Measurements from ENCODE around the gene C16orf74. TPM values are rescaled to one million over a fixed set of nuclear protein-coding genes. Genes with fewer than 3 reads are reported as not detected.

Gene C16orf74
- total RNA-seq = 2.2 and 9.8 TPM in 2 replicates

- DNase-seq (ENCODE audit: low read depth in 2 of 2) = peak; percentile 59 to 63
Measured at GRCh38 chr16:85750827-85751697, at the start of gene C16orf74. C16orf74 (minus strand) TSS chr16:85751096; CDS start chr16:85735217, 15,879 bp downstream.

- DNase-seq (ENCODE audit: low read depth in 2 of 2) = peak in 1 of 2 donors; percentile 40
Measured at GRCh38 chr16:85800321-85800669, 49.4 kb upstream of the C16orf74 start.

- peak; percentile 93 to 96 for DNase-seq (ENCODE audit: low read depth in 2 of 2)
Measured at GRCh38 chr16:85799497-85800320, 48.8 kb upstream of the C16orf74 start, which contains the start of the genes COX4I1 and EMC8. COX4I1 (plus strand) TSS chr16:85799695; CDS start chr16:85801206, 1,511 bp downstream. EMC8 (minus strand) TSS chr16:85799544; CDS start chr16:85799295, 249 bp downstream.

GRCh38 chr16:85798901-85799496 lies 48.1 kb upstream of the C16orf74 start:
- DNase-seq (ENCODE audit: low read depth in 2 of 2) = peak; percentile 34 to 48

- DNase-seq (ENCODE audit: low read depth in 2 of 2) = peak in 1 of 2 donors; percentile 19
Measured at GRCh38 chr16:85798283-85798776, 47.4 kb upstream of the C16orf74 start.

- DNase-seq (ENCODE audit: low read depth in 2 of 2) = no peak
Measured at GRCh38 chr16:85796599-85796998, 45.7 kb upstream of the C16orf74 start.

GRCh38 chr16:85796152-85796551 lies 45.3 kb upstream of the C16orf74 start:
- DNase-seq (ENCODE audit: low read depth in 2 of 2) = no peak

- no peak for DNase-seq (ENCODE audit: low read depth in 2 of 2)
Measured at GRCh38 chr16:85794696-85795095, 43.8 kb upstream of the C16orf74 start.

- no peak for DNase-seq (ENCODE audit: low read depth in 2 of 2)
Measured at GRCh38 chr16:85793662-85794298, 42.9 kb upstream of the C16orf74 start.

- DNase-seq (ENCODE audit: low read depth in 2 of 2) = peak; percentile 9 to 42
Measured at GRCh38 chr16:85789773-85790172, 38.9 kb upstream of the C16orf74 start.

GRCh38 chr16:85788819-85789218 lies 37.9 kb upstream of the C16orf74 start:
- no peak for DNase-seq (ENCODE audit: low read depth in 2 of 2)

- no peak for DNase-seq (ENCODE audit: low read depth in 2 of 2)
Measured at GRCh38 chr16:85785927-85786326, 35.0 kb upstream of the C16orf74 start.

- DNase-seq (ENCODE audit: low read depth in 2 of 2) = no peak
Measured at GRCh38 chr16:85784813-85785212, 33.9 kb upstream of the C16orf74 start.

- no peak for DNase-seq (ENCODE audit: low read depth in 2 of 2)
Measured at GRCh38 chr16:85783441-85783840, 32.5 kb upstream of the C16orf74 start.

GRCh38 chr16:85782451-85782850 lies 31.6 kb upstream of the C16orf74 start:
- DNase-seq (ENCODE audit: low read depth in 2 of 2) = no peak

- no peak for DNase-seq (ENCODE audit: low read depth in 2 of 2)
Measured at GRCh38 chr16:85781695-85782370, 30.9 kb upstream of the C16orf74 start.

- no peak for DNase-seq (ENCODE audit: low read depth in 2 of 2)
Measured at GRCh38 chr16:85781156-85781555, 30.3 kb upstream of the C16orf74 start.

GRCh38 chr16:85780281-85780680 lies 29.4 kb upstream of the C16orf74 start:
- DNase-seq (ENCODE audit: low read depth in 2 of 2) = no peak

GRCh38 chr16:85778873-85779272 lies 28.0 kb upstream of the C16orf74 start:
- peak; percentile 86 to 87 for DNase-seq (ENCODE audit: low read depth in 2 of 2)

GRCh38 chr16:85777583-85778310 lies 26.9 kb upstream of the C16orf74 start:
- DNase-seq (ENCODE audit: low read depth in 2 of 2) = peak; percentile 33 to 55
